GM19395 (cell line): Measurements from ENCODE around the gene PPL.
"Not testable (repeated sequence)": the region's sequence is repeated elsewhere in the genome, so short reads cannot be mapped to it uniquely, and the experiment has no call there.

Experiments used
- ATAC-seq: cut with Tn5 transposase; IDR thresholded peaks from one replicate; pipeline ENCODE4 v1.9.1; 2021; ENCODE audit warnings: mild to moderate bottlenecking, moderate library complexity; ENCODE audit not compliant: unreplicated experiment

PPL gene, protein sequence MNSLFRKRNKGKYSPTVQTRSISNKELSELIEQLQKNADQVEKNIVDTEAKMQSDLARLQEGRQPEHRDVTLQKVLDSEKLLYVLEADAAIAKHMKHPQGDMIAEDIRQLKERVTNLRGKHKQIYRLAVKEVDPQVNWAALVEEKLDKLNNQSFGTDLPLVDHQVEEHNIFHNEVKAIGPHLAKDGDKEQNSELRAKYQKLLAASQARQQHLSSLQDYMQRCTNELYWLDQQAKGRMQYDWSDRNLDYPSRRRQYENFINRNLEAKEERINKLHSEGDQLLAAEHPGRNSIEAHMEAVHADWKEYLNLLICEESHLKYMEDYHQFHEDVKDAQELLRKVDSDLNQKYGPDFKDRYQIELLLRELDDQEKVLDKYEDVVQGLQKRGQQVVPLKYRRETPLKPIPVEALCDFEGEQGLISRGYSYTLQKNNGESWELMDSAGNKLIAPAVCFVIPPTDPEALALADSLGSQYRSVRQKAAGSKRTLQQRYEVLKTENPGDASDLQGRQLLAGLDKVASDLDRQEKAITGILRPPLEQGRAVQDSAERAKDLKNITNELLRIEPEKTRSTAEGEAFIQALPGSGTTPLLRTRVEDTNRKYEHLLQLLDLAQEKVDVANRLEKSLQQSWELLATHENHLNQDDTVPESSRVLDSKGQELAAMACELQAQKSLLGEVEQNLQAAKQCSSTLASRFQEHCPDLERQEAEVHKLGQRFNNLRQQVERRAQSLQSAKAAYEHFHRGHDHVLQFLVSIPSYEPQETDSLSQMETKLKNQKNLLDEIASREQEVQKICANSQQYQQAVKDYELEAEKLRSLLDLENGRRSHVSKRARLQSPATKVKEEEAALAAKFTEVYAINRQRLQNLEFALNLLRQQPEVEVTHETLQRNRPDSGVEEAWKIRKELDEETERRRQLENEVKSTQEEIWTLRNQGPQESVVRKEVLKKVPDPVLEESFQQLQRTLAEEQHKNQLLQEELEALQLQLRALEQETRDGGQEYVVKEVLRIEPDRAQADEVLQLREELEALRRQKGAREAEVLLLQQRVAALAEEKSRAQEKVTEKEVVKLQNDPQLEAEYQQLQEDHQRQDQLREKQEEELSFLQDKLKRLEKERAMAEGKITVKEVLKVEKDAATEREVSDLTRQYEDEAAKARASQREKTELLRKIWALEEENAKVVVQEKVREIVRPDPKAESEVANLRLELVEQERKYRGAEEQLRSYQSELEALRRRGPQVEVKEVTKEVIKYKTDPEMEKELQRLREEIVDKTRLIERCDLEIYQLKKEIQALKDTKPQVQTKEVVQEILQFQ (N-terminal part only)

DNA sequence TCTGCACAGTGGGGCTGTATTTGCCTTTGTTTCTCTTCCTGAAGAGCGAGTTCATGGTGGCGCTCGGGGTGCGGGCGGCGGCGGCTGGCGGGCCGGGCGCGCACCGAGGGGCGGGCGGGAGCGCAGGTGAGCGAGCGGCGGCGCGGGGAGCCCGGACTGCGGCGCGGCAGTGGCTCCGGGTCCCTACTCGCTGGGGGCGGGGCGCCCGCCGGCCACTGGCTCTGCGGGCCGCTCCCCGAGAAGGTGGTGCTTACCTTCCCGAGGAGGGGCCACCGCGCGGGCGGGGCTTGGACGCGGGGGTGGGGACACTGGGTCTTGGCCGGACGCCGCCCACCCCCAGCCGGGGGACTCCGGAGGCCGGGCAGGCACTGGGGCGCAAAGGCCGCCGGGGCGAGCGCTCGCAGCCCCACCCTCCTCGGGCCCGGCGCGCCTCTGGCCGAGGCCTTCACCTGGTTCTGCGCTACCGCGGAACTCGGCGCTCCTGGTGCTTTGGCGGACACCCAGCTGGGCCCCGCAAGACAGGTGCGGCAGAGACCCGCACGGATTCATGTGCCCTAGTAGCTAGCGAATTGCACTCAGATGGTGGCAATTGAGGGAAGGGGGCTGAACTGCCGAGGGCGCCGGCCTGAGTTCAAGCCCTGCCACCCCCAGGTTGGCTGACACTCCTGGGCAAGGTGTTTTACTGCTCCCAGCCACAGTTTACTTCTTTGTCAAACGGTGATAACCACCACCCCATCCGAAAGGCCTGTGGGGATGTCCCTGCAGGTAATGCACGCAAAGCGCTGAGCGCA lies at the start of gene PPL:
TSS of gene PPL (minus strand) at position 158 of the 791 bp plus-strand sequence. CDS start at position 55, 103 bp downstream.
- no peak for ATAC-seq

DNA sequence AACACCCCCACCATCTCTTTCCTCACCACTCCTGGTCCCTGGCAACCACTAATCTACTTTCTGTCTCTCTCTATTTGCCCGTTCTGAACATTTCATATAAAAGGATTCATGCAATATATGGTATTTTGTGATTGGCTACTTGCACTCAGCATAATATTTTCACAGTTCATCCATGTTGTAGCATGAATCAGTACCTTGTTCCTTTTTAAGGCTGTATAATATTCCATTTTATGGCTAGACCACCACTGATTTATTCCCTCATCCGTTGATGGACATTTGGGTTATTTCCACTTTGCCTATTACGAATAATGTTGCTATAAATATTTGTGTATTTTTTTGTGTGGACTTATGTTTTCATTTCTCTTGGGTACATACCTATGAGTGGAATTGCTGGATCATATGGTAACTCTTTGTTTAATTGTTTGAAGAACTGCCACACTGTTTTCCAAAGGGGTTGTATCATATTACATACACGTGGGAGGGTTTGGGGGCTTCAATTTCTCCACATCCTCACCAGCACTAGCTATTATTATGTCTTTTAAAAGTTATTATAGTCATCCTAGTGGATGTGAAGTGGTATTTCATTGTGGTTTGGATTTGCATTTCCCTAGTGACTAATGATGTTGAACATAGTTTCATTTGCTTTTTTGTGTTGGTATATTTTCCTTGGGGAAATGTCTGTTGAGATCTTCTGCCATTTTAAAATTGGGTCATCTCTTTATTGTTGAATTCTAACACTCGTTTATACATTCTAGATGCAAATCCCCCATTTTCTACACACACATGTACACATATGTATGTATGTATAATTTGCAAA lies 47.4 kb upstream of the PPL start:
- ATAC-seq: no peak

DNA sequence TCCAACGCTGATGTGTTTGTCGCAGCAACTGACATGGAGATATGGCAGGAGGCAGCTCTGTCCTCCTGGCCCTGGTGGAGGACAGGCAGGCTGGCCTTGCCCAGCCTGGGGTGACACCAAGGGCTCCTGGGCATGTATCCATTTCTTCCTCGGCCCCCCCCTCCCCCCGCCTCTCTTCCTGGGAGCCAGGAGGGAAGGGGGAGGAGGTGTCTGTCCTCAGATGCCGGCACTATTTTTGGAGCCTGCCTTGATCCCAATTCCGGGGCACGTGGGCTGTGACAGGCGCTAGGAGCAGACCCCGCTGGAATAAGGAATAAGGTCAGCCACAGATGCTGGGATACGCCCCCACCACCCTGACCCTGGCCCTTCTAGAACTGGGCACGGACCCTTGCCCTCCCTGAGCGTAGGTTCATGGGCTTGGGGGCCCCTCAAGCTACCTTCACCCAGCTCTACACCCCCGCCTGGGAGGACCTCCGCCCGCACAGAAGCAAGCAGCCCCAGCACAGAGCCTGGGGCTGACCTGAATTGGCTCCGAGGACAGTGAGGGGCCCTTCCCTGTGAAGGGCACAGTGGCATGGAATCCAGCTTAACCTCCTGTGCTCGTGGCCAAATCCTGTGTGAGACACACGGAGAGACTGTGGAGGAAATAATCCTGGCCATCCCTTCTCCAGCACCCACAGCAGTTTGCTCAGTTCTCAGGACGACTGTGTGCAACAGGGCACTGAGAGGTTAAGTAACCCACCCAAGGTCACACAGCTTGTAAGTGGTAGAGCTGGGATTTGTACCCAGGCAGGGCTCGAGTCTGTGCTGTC lies 45.3 kb upstream of the PPL start:
- no peak for ATAC-seq

DNA sequence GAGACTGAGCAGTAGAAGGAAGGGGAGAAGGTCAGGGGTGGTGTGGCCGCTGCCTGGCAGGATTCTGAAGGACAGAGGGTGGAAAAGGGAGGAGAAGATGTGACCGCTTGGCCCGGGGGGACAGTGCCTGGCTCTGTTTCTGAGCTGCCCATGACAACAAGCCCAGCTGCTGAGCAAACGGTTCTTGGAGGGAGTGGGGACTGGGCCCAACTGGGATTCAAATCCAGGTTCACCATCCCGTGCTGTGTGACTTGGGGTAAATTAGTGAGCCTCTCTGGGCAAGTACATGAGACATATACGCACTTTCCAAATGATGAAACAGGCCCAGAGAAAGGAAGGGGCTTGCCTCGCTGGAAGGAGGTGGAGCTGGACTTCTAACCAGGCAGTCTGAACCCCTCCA lies 44.5 kb upstream of the PPL start:
- no peak for ATAC-seq

DNA sequence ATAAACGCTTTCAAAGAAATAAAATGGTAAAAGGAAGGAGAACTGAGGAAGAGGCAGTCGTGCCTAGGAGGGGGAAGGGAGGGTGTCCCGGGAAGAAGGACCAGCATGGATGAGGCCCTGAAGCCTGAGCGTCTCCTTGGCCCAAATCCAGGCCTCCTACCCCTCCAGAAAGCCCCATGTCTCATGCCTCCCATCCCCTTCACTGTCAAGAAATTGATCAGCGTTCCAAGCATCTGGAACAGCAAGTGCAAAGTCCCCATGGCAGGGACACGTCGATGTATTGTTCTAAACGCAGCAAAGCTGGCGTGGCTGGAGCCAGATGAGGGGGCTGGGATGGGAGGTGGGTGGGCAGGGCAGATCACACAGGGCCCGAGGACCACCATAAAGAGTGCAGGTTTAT lies 43.7 kb upstream of the PPL start:
- no peak for ATAC-seq

DNA sequence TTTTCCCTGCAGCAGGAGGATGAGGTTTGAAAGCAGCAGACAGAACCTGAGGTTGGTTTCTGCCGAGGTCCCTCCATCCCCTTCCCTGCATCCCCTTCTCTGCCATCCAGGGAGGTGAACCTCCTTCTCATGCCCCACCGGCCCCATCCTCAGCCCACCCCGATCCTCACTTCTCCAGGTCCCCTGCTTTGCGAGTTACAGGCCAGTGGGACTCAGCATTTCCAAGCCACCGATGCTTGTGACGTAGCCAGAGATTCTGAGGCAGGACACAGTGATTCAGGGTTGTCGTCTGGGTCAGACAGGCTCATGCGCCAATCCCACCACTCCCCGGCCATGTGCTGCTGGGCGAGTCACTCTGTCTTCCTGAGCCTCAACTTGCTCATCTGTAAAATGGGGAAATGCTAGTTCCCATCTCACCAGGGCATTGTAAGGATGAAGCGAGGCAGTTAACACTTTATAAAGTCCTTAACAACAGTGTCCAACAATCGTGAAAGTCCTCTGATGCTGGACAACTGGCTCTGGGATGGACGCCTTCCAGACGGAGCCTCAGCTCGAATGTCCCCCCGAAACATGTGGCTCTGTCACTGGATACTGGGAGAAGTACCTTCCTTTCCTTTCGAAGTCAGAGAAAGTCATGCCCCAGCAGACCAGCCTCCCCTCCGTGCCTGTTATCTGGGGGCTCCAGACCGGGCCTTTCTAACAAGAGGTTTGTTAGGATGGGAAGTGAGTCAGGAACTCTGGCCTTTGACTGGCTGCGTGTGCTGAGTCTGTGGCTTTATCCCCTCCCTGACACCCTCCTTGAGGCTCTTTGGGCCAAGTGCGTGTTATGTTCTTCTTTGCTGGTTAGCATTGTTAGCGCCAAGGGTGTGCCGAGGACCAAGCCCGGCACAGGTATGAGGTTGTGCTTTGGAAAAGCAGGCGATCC lies 43.0 kb upstream of the PPL start:
- ATAC-seq: no peak

DNA sequence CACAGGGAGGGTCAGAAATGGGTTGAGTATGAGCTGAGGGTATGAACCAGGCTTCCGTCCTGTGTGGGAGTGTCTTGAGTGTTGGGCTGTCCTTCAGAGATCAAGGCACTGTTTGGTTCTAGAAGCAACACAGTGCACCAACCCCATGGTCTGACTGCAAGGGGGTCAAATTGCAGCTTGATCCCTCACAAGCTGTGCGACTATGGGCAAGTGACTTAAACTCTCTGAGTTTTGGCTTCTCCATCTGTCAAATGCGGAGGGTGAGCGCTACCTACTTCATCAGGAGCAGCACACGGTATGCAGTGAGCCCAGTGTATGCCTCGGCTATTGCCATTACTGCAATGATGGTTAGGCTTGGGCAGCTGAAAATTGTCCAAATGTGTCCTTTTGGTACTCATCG lies 42.2 kb upstream of the PPL start:
- ATAC-seq: no peak

DNA sequence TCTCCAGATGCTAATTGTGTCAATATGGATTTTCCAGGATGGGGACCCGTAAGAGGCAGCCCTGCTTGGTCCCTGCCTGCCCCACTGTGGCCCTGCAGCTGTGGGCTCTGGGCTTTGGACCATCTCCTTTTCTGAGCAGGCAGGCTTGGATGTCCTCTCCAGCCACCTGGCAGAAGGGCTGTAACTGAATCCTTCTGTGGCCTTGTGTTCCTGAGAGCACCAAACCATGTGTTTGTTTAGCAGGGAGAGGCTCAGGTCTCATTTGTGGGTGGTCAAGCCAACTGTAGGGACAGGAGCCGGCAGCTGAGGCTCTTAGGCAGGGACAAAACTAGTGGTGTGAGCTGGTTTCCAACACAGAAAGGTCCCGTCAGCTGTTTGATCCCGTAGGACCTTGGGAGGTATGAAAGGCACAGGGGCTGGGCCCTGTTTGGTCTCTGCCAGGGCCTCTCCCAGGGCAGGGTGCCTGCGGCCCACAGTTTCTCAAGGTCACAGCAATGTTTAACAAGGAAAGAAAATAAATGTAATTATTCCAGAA lies 39.7 kb upstream of the PPL start:
- ATAC-seq: no peak

DNA sequence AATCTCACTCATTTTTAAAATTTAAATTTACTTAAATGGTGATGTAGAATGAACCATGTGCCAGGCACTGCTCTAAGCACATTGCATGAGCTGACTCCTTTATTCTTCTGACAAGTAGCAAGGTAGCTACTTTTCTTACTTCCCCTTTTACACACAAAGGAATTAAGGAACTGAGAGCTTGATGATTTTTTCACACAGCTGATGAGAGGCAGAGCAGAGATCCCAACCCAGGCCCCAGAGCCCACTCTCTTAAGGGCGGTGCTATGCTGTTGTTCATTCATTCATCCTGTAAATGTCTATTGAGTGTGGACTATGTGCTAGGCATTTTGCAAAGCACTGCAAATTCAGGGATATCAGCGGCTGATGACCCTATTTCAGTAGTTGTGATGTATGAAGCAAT lies 39.1 kb upstream of the PPL start:
- peak; percentile 99 for ATAC-seq

DNA sequence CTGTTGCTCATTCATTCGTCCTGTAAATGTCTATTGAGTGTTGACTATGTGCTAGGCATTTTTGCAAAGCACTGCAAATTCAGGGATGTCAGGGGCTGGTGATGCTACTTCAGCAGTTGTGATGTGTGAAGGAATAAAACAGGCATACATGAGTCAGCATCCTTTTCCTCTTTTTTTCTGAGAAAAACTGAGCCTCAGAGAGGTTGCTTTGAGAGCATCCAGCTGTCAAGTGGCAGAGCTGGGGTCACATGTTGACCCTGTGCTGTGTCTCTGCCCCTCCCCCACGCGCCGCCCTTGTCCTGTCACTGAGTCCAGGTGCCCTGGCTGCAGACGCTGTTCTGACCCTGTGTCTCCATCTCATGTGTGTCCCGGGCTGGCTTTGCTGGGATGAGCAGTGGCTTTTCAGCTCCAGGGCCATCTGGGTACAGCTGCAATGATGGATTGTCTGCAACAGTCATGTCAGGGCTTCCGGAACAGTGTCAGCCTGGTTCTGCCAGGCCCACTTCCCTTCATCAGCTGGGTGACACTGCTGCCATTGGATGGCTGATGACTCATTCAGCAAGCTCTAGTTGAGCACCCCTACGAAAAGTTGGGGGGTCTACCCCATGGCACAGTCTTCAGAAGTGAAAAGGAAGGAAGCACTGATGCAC lies 36.1 kb upstream of the PPL start:
- no peak for ATAC-seq

DNA sequence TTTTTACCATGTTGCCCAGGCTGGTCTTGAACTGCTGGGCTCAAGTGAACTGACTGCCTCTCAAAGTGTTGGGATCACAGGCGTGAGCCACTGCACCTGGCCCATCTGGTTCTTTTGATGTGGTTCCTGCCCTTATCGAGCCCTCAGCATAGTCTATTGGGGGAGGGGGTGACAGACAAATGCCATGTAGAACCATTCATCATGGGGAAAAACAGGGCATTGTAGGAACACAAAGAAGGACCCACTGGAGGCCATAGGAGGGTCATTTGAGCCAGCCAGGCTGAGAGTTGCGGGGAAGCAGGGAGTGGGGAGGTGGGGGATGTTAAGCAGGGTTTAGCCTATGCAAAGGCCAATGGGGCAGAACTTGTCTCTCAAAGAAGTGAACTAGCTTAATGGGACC lies 33.1 kb upstream of the PPL start:
- no peak for ATAC-seq

DNA sequence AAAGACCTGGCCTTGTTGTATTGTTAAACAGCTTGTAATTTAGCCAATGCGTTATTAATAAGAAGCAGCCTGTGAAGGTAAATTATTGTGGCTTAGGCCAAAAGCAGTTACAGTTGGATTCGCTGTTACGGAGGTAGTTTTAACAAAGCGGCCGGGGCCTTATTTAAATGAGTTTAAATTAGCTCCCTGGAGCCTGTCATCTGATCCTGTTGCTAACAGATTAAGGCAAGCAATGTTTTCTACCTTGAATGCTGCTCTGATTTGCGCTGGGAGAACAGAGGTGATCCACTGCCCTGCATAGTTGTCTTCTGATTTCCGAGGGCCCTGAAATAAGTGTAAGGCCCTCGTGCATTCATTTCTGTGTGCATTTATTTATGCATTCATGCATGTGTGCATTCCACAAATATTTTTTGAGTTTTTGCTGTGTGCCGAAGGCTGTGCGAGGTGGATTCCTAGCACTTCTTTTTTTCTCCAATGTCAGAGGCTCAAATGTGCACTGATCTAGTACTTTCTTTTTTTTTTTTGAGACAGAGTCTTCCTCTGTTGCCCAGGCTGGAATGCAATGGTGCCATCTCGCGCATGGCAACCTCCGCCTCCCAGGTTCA lies 32.0 kb upstream of the PPL start:
- no peak for ATAC-seq

DNA sequence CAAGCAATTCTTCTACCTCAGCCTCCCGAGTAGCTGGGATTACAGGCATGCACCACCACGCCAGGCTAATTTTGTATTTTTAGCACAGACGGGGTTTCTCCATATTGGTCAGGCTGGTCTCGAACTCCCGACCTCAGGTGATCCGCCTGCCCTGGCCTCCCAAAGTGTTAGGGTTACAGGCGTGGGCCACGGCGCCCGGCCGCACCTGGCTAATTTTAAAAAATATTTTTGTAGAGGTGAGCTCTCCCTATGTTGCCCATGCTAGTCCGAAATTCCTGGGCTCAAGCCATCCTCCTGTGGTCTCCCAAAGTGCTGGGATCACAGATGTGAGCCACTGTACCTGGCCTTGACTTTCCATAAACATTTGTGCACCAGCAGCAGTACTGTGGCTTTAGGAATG lies 31.3 kb upstream of the PPL start:
- ATAC-seq: not testable (repeated sequence)

DNA sequence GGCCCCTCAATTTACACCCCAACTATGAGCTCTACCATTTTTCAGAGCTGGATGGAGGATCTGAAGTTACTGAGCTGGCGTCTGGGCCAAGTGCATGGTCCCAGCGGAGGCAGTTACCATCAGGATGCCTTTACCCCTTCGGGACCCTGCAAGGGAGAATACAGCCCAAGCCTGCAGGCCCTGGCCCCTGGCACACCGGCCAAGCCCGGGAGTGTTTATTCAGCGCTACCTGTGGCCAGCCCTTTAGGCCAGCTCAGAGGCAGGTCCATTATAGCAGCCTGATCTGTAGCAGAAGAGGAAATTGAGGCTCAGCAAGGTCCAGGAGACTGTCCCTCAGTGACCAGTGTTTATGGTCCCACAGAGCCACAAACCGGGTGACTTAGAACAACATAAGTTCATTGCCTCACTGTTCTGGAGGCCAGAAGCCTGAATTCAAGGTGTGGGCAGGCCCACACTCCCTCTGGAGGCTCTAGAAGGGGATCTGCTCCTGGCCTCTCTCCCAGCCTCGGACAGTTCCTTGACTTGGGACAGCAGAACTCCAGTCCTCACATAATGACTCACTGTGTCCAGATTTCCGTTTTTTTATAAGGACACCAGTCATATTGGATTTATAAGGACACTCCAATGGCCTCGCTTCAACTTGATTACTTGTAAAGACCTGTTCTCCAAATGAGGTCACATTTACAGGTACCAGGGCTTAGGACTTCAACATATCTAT lies 29.9 kb upstream of the PPL start:
- no peak for ATAC-seq

DNA sequence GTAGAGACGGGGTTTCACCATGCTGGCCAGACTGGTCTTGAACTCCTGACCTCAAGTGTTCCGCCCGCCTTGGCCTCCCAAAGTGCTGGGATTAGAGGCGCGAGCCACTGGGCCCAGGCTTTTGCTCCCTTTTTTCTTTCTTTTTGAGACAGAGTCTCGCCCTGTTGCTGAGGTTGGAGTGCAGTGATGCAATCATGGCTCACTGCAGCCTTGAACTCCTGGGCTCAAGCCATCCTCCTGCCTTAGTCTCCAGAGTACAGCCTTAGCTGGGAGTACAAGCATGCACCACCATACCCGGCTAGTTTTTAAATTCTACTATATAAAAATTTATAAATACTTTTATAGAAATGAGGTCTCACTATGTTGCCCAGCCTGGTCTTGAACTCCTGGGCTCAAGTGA lies 26.6 kb upstream of the PPL start:
- not testable (repeated sequence) for ATAC-seq

DNA sequence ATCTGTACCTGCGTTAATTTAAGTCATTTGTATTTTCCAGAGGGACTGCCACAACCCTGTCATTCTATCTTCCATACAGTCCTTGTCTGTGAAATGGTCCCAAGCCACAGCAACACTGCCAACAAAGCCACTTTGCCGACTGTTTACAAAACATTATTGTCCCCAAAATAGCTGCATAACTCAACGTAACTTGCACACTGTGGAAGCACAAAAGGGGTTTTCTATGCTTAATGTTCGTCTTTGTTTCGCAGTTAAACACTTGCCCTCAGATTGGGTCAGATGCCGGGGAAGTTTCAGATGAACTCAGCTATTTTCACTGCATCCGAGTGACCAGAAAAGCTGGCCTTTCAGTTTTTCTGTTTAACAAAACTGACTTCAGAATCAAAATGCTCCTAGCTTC lies 25.8 kb upstream of the PPL start:
- ATAC-seq: no peak
